NCI-H2107 treated with DMSO at 0.1 percent for 48 hours (cell line): Measurements from ENCODE around the gene NCEH1.
"Not testable (repeated sequence)": the region's sequence is repeated elsewhere in the genome, so short reads cannot be mapped to it uniquely, and the experiment has no call there.

Source experiments
- DNase-seq: peaks from one replicate; lab custom pipeline; 2025; ENCODE audit not compliant: unreplicated experiment; lab: John Stamatoyannopoulos, UW

Gene NCEH1

DNA sequence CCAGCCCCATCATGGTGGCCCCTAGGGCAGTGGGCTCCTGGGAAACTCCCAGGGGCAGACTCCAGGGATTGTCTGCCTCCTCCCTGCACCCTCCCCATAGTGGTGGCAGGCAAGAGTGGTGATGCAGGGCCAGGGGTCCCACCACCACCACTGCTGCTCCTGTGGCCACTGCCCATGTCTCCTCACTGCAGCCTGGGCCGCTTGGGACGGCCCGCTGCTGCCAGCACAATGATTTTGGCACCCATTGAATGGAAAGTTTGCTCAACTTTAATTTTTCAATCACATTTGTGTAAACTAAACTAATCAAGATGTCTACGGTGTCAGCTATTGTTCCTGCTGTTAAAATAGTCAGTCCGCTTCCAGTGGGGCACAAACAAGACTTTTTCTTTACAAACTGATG is 95.6 kb downstream of the NCEH1 start:
- DNase-seq = no peak

DNA sequence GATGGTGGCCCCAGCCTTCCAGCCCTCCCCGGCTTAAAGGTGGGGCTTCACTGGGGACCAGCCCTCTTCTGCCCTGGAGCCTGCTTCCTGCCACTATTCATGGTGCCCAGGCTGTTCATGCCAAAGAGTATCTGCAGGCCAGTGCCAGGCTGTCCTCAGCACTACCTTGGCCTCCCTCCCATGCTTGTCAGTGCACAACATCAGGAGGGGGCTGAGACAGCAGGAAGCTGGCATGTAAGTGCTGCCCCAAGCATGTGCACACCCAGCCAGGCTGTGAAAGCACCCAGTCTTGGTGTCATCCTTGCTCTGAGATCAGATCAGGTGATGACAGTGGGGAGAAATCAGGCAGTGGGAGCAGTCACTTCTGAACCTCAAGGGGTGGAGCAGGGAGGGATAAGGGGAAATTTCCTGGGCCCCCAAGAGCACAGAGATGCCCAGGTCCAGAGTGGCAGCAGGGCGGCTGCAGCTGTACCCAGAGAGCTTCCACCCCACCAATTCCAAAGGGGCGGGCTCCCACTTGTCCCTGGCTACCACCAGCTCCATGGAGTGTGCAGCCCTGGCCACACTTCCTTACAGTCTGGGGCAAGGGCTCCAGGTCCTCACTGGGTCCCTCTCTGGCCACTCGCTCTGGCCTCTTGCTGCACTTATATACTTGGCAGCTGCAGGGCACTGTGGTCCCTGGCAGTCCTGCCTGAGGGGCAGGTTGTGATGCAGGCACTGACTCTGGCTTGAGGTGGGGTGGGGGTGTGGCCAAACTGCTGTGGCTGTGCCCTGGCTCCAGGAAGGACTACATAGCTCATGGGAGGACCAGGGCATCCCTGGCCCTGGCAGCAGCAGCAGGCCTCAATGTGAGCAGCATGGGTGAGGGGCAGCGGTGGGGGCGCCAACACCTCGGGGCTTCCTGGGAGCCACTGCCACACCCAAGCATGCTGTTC is 96.3 kb downstream of the NCEH1 start:
- no peak for DNase-seq

DNA sequence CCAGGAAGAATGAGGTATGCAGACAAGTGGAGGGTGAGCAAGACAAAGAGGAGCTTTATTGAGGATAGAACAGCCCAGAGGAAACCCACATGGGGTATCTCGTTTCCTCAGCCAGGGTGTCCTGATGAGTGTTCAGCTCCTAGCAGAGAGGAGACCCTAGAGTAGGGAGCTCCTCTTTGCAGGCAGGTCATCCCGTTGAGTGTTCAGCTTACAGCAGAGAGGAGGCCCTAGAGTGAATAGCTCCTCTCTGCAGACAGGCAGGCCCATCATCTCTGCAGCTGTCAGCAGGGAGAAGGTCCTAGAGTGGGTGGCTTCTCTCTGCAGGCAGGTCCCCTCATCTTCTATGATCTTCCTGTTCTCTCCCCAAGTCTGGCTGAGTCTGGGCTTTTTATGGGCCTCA is 97.0 kb downstream of the NCEH1 start:
- no peak for DNase-seq

DNA sequence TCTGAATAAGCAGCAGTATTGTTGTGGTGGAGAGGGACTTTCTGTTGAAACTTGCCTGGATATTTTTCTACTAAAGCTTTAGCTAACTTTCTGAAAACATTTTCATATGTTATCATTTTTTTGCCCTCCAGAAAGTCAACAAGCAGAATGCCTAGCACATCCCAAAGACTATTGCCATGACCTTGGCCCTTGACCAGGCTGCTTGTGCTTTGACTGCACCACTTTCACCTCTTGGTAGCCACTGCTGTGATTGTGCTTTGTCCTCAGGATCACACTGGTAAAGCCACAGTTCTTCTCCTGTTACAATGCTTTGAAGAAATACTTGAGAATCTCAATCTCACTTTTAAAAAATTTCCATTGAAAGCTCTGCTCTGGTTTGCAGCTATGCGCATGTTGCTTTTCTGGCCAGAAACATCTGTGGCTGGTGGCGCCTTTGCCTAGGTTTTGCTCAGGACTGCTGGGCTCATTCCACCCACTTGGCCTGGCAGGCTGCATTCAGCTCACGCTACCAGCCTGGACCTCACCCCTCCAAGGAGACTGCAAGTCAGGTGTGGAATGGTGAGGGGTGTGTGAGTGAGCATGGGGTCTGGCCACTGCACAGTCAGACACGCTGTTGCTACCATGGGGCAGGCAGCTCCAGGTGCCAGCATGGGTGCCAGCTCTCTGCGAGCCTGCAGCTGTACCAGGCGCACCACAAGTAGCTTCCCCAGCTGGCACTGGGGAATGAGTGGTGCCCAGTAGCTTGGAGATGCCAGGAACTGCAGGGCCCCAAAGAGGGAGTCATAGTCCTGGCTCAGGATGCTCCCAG is 97.8 kb downstream of the NCEH1 start:
- DNase-seq = no peak

DNA sequence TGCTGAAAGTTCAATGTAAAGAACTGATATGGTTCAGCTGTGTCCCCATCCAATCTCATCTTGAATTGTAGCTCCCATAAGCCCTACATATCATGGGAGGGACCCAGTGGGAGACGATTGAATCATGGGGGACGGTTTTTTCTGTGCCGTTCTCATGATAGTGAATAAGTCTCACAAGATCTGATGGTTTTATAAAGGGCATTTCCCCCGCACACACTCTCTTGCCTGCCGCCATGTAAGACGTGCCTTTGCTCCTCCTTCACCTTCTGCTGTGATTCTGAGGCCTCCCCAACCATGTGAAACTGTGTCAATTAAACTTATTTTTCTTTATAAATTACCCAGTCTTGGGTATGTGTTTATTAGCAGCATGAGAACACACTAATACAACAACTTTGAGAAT is 101.1 kb downstream of the NCEH1 start:
- DNase-seq = no peak

DNA sequence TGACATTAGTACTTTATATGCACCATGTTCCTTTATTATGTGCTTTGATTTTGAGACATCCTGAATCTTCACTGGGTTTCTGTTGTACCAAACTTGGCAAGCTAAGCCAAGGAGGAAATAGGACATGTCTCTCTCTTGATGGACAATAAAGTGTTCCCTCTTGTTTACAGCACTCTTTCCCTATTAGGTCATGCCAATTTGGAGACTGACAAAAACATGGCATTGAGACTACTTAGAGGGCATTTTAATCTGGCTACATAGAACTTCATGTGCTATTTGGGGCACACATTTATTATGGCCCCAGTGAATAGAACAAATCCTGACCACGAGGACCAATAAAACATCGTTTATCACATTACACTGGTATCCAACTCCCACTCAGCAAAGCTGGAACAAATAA is 102.3 kb downstream of the NCEH1 start:
- no peak for DNase-seq

DNA sequence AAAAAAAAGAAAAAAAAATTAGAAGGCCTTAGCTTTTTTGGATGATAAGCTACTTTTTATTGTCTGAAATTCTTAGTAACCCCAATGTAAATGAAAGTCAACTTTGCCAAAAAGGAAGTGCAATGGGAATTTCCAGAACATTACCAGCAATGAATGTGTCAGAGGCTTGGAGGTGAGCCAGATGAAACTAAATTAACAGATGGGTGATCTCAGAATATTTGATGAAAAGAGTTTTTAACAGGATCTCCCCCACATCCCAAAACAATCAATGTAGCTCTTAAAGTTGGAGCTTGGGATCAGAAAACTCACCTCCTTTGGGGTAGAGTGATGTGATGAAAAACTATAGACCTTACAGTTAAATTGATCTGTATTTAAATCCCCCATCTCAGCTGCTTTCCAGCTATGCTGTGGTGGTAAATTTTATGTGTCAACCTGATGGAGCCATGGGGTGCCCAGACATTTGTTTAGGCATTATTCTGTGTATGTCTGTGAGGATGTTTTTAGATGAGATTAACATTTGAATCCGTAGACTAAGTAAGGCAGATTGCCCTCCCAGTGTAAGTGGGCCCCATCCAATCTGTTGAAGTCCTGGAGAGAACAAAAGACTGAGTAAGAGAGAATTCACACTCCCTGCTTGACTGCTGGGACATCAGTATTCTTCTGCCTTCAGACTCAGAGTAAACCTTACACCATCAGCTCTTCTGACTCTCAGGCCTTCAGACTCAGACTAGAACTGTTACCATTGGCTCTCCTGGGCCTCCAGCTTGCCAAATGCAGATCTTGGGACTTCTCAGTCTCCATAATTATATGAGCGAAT is 103.4 kb downstream of the NCEH1 start:
- DNase-seq = no peak

DNA sequence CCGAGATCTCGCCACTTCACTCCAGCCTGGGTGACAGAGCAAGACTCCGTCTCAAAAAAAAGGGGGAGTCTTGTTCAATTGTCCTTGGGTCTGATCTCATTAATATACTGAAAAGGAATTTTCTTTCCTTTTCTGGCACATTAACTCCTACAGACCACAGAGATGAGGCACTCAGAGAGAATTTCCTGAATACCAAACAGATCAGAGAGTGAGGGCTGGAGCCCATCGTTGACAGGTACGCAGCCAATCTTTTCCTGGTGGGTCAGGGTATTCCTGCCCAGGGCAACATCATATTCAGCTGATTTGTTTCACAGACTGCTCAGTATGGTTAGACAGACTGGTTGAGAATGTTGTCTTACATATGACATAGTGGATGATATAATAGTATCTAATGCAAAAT is 104.8 kb downstream of the NCEH1 start:
- no peak for DNase-seq

DNA sequence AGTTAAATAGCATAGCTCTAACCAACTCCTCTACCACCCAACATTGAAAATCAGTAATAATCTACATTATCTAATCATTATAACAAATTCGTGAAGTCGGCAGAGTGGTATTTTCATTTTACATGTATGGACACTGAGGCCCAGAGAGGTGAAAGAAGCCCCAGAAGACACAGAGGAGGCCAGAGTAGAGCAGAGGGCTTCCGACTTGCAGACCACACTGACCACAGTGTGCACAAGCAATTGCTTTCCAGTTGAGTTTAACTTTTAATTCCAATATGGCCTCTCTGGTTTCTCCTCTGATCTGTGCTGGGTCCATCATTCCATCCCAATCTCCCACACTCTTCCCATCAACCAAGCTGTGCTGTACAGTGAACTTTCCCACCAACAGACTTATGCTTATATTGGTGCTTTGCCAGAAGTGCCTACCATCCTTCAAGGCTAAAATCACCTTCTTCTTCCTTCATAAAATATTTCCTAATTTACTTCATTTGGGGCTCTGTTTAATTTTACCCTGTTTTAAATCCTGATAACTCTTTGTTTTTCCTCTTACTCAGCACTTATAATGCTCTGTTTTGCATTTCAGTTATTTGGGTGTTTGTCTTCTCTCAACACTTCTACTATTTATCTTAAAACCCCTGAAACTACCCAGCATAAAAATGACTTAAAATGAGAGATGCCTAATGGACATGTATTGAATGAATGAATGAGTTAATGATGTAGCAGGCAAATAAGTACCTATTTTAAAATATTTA is 105.8 kb downstream of the NCEH1 start:
- no peak for DNase-seq

DNA sequence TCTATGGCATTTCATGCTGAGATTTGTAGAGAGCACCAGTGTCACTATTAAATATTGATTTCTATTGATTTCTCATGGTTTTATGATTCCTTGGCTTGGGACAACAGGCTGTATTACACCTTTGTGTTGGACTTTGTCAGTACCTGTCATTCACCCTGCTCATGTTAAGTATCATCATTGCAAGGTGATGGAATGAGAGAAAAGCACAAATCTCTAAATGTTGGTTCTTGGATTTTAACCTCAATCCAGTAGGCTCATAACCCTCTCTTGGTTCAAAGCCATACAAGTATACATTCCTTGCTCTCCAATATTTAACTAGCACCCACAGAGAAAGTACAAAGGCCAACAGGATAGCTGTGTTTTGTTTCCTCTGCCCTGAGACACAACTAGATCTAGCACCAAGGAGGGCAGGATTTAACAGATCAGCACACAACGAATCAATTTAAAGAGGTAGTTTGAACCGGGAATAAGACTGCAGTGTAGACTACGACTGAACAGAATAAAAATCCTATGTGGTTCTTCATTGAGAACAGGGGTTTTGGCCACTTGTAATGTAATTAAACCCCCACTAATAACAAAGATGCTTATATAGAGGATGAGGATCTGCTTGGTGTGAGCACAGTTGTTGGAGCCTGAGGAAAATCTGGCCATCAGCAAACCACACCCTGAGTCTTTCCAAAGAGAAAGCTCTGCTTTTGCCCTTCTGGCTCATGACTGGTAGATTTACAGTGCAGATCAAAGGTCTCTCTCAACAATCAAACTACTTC is 109.6 kb downstream of the NCEH1 start:
- DNase-seq = no peak

DNA sequence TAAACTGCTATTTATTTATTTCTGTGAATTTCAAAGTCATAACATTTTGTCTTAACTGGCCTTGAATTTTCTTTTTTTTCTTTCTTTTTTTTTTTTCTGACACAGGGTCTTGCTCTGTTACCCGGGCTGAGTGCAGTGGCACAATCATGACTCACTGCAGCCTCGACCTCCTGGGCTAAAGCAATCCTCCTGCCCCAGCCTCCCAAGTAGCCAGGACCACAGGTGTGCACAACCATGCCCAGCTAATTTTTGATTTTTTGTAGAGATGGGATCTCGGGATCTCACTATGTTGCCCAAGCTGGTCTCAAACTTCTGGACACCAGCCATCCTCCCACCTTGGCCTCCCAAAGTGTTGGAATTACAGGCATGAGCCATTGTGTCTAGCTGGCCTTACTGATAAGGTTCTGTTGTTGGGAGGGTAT is 110.2 kb downstream of the NCEH1 start:
- no peak for DNase-seq

DNA sequence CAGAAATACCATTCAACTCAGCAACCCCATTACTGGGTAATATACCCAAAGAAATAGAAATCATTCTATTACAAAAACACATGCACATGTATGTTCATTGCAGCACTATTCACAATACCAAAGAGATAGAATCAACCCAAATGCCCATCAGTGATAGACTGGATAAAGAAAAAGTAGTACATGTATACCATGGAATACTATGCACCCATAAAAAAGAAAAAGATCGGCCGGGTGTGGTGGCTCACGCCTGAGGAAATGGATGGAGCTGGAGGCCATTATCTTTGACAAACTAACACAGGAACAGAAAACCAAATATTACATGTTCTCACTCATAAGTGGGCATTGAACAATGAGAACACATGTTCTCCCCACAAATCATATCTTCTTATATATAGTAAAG is 112.0 kb downstream of the NCEH1 start:
- DNase-seq = no peak

DNA sequence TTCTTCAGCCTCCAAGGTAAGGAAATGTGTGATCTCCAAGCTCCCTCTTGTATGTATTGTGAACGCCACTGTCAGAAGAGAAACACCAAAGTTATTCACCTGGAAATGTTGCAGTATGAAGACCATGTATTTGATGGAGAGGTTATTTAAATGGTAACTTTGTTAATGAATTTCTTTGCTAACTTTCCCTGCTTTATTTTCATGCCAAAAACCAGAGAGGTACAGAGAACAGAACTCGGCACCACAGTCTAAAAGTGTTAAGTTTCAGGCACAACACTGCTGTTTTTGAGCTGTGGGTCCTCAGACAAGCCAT is 114.5 kb downstream of the NCEH1 start:
- no peak for DNase-seq

DNA sequence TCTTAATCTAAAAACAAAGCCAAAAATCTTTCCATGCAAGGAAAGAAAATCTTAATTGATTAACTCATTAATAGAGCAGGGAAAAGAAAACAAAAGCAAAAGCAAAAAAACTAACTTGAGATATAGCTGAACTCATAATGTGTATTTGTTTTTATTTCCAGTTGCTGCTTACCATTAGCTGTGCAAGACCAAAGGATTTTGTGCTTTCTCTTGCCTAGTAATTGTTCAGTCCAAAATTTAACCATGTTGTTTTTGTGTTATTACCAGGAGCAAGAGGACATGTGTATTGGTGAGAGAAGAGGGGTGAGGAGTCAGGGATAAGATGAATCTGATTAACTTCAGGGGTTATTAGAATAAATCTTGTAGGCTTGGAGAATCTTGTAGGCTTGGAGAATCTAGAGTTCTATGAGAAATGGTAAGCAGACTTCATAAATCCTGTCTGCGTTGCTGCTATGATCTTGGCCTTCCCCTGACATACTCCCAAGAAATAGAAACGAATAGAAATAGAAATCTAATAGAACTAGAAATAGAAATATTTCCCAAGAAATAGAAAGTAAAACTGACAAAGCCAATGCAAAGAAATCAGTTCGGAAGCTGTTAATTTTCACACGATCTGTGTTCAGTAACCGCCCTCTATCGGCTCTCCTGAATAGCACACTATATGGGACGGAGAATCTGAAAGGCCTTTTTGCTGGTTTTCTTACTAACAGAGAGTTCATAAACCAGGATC is 115.0 kb downstream of the NCEH1 start:
- no peak for DNase-seq

DNA sequence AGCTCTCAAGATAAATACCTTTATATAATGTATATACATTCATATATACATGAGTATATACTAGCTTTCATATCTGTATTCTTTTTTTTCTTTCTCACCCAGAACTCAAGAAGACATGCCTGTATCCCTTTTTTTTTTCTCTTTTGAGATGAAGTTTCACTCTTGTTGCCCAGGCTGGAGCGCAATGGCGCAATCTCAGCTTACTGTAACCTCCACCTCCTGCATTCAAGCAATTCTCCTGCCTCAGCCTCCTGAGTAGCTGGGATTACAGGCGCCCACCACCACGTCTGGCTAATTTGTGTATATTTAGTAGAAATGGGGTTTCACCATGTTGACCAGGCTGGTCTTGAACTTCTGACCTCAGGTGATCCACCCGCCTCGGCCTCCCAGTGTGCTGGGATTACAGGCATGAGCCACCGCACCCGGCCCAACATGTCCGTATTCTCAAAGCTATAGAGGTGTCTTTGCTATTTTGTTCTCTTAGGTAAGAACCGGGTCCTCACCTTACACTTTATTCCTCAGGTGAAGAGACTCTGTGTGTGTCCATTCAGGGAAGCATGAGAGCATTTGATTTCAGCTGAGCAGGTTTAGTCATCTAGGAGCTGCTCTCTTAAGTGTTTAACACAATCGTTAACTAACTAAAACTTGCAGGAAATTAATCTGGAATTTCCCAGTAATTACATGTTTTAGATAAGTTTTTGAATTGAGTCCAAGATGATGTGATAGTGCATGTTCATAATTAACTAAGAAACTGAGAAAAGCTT is 115.8 kb downstream of the NCEH1 start:
- DNase-seq = not testable (repeated sequence)

DNA sequence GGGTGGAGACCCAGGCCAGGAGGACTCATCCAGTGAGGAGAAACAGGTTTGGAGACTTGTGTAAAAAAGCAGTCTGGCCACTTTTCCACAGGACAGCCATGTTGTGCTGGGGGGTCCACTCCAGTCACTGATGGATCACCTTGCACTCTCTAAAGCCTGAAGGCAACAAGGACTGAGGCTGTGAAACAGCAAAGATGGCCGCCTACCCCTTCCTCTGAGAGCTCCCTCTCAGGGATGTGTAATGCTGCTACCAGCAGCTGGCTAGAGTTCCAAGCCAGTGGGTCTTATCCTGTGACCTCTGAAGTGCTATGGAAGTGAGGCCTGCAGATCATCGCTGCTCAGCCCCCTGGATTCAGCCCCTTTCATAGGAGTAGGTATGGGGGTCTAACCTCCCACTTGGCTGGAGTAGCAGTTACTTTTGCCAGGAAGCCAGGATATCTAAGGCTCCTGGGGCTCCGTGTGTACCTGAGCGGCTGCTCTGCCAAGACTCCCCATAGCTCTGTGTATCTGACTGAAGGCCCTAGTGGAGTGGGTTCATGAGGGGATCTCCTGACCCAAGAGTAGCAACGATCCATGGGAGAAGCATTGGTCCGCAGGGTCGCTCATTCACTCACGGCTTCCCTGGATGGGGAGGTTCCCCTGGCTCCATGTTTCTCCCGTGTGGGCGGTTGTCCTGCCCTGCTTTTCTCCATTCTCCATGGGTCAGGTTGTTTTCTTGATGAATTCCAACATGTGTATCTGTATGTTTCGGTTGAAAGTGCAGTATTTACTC is 117.8 kb downstream of the NCEH1 start:
- no peak for DNase-seq

DNA sequence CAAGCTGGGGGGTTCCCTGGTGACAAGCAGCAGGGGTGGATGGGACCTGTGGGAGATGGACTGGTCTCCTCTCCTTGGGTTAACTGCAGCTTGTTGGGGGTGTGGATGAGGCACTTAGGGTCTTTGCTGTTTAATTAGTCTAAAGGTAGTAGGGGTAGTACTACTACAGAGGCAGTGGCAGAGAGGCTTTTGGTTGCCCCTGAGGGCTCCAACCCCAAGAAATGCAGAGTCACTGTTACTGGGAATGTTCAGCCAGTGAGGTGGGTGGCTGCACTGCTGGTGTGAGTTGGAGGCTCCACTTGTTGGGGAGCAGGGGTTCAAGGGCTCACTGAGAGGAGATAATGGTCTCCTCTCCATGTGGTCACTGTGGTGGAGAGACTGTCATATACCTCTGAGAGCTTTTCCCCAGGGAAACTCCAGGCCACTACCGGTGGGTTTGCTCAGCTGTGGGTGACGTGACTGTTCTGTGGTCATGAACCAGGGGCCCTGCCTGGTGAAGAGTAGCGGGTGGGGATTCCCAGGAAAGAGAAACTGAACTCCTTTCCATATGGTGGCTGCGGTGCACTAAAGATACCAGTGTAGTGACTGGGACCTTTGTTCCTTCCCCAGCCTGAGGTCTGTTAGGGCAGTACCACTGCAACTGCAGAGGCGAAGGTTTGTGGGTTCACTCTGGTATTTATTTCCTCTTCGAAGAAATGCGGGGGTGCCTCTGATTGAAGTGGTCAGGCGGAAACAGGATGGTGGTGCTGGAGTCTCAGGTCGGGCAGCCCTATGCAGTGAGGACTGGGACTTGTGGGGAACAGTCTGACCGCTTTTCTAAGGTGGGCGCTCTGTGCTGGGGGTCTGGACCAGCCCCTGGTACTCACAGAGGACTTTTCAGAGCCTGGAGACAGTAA is 118.7 kb downstream of the NCEH1 start:
- DNase-seq = no peak
